HG02884 (cell line): ENCODE data around the gene LCN15.
"Not testable (repeated sequence)": the region's sequence is repeated elsewhere in the genome, so short reads cannot be mapped to it uniquely, and the experiment has no call there.

Experiments used
- ATAC-seq: cut with Tn5 transposase; IDR thresholded peaks from one replicate; pipeline ENCODE4 v1.9.1; 2021; ENCODE audit warnings: mild to moderate bottlenecking, moderate library complexity; ENCODE audit not compliant: unreplicated experiment

LCN15 gene

GRCh38 chr9:136794281-136794999, 30.1 kb upstream of the LCN15 start:
- no peak for ATAC-seq

- no peak for ATAC-seq
Measured at GRCh38 chr9:136793086-136793946, 29.0 kb upstream of the LCN15 start.

DNA sequence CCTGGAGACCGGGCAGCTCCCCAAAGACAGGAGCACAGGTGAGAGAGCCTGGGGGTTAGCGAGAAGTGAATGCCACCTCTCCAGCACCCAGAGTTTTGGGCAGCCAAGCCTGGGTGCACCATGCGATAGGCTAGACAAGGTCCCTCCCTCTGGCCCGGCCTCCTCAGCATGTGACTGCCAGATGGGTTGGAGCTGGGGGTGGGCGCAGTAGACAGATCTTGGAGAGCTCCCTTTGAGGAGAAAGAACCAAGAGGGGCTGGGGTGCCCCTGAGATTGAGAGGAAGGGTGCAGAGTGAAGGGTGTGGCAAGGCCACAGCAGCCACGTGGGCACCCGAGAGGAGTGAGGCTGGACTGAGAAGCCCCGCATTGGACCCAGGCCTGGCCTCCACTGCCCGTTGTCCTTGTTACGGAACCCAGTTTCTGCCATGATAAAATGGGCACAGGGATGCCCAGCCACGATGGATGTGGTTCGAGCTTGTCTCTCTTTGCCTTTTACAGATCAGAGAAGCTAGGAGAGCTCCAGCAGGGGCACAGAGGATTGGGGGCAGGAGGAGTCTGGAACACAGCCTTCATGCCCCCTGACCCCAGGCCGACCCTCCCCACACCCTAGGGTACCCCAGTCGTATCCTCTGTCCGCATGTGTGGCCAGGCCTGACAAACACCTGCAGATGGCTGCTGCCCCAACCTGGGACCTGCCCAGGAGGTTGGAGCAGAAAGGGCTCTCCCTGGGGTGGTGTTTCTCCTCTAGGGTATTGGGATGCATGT, 28.2 kb upstream of the LCN15 start:
- no peak for ATAC-seq

DNA sequence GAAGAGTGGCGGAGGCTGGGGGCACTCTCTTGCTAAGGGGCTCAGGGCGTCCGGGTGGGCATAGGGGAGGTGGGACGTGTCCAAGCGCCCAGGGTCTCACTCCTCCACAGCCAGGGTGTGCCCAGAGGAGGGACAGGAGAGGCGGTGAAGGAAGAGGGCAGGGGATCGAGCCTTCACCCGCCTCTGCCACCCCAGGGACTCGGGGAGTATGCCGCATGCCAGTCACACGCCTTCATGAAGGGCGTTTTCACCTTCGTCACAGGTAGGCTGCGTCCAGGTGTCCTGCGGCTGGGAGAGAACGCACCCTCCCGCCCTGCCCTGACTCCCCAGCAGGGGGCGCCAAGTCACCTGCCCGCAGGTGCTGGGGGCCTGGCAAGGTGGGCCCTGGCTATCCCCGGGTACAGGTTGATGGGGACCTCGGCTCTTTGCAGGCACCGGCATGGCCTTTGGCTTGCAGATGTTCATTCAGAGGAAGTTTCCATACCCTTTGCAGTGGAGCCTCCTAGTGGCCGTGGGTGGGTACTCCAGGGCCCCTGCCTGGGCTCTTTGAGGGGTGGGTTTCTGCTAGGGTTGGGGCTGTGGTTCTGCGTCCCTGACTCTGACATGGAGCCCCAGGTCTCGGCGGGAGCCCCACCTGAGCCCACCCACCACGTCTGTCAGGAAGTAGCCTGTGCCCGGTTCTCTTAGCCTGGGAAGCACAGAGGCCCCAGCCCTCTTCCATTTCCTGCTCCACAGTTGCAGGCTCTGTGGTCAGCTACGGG, 27.4 kb upstream of the LCN15 start:
- ATAC-seq: peak; percentile 15

DNA sequence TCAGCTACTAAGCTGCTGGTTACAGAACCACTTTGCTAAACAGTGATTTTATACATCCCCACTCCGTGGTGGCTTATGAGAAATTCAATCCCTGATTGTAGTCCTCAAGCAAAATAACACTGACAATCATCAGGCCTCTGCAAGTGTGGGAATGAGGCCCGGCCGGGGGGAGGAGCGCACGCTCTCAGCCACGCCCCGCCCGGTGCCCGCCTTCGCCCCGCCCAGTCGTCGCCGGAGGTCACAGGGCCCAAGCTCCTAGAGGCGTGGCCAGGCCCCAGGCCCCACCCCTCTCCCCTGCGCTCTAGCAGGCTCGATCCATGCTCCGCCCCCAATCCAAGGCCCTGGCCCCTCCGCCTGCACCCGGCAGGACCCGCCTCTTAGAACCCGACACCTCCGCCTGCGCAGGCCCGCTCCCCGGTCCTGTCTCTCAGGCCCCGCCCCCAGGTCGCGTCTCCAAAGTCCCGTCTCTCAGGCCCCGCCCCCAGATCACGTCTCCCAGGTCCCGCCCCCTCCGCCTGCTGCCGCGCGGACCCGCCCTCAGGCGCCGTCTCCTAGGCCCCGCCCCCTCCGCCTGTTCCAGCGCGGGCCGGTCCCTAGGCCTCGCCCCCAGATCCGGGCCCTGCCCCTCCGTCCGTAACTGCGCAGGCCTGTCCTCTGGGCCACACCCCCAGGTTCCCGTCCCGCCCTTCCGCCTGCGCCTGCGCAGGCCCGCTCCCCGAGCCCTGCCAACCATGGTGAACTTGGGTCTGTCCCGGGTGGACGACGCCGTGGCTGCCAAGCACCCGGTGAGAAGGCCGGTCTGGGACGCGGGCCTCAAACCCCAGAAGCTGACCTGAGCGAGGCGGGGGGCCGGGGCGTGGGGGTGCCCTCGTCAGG, 26.6 kb upstream of the LCN15 start, which contains the start of gene TMEM141:
TSS of gene TMEM141 (plus strand) at position 705 of the 876 bp plus-strand sequence. CDS start at position 732, 27 bp downstream.
- ATAC-seq: peak; percentile 68

DNA sequence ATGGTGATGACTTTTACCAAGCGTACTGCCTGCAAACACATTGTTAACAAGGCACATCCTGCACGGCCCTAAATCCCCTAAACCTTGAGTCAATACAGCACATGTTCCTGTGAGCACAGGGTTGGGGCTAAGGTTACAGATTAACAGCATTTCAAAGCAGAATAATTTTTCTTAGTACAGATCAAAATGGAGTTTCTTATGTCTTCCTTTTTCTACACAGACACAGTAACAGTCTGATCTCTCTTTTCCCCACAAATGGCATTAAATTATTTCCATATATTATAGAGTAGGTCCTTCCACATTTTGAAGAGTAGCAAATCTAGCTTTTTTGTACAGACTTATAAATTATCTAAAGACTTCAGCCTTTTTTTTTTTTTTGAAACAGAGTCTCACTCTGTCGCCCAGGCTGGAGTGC, 25.2 kb upstream of the LCN15 start:
- no peak for ATAC-seq

GRCh38 chr9:136788644-136789522, 24.6 kb upstream of the LCN15 start:
- not testable (repeated sequence) for ATAC-seq

- ATAC-seq: no peak
Measured at GRCh38 chr9:136787690-136788400, 23.5 kb upstream of the LCN15 start.

DNA sequence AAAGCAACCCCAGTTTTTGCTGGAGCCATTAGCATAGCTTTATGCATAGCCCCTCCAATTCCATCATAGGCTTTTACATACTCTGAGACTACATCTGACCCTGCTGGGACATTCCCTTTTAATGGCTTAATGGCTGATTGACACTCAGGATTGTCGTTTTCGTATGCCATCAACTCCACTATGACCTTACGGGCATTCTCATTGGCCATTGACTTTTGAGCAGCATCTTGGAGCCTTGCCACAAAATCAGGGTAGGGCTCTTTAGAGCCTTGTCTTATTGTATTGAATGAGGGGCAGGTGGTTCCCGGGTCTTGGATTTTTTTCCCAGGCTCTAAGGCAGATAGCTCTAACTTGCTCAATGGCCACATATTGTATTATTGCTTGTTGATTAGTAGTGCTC, 22.7 kb upstream of the LCN15 start:
- ATAC-seq: not testable (repeated sequence)

DNA sequence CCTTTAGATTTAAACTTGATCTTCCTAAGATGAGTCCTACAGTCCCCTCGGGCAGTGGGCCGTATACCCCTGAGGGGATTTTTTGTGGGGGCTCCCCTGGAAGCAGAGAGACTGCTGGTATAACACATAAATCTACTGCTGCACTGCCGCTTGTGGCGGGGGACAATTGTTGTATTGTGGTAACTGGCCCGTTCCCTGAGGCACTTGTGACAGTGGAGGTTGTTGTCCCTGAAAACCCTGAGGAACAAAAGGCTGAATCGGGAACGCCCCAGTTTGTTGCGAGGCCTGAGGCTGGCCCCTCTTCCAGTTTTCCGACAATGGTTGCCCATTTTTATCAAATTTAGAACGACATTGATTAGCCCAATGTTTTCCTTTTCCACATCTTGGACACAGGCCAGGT, 22.1 kb upstream of the LCN15 start:
- no peak for ATAC-seq

- not testable (repeated sequence) for ATAC-seq
Measured at GRCh38 chr9:136785565-136786355, 21.4 kb upstream of the LCN15 start.

GRCh38 chr9:136784997-136785361, 20.7 kb upstream of the LCN15 start:
- no peak for ATAC-seq

DNA sequence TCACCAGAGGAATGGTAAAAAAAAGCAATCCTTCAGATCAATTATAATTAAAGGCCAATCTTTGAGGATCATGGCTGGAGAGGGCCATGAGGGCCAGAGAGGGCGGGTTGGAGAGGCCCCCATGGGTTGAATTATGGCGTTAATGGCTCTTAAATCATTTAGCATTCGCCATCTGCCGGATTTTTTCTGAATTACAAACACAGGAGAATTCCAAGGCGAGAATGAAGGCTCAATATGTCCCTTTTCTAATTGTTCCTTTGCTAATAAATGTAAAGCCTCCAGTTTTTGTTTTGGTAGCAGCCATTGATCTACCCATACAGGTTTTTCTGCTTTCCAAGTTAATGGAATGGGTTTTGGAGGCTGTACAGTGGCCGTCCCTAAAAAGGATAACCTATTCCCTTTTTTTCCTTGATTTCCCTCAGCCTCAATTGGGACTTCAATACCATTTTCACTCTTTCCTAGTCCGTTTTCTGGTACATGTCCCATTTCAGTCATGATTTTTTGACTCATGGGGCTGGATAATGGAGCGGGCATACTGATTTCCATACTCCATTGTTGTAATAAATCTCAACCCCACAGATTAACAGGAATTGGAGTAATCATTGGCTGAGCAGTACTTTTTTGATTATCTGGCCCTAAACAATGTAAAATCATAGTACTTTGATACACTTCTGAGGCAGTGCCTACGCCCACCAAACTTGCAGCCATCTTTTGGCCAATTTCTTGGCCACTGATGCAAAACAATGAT, 20.1 kb upstream of the LCN15 start:
- ATAC-seq: no peak

- ATAC-seq: no peak
Measured at GRCh38 chr9:136782452-136782851, 18.1 kb upstream of the LCN15 start.

GRCh38 chr9:136779808-136780207, 15.5 kb upstream of the LCN15 start:
- no peak for ATAC-seq

DNA sequence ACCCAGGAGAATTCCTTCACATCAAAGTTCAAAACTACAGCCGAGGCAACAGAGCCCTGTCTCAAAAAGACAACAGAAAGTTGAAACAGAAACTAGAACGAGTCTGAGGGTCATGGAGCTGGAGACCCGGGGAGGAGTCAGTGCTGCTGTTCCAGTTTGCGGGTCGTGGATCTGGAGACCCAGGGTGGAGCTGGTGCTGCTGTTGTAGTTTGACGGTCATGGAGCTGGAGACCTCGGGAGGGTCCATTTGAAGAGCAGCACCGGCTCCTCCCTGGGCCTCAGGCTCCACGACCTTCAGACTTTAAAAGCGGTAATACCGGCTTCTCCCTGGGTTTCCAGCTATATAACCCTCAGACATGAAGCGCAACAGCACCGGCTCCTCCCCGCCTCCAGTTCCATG, 13.0 kb upstream of the LCN15 start:
- ATAC-seq: no peak

GRCh38 chr9:136776947-136777346, 12.6 kb upstream of the LCN15 start:
- ATAC-seq: no peak
